ENCODE data around the gene DCK.

- no peak for TF ChIP-seq CTCF (conservative IDR thresholded peaks at IDR 0.05; ENCODE audit: low read depth, low read length)
- no peak for TF ChIP-seq EZH2phosphoT487 (IDR thresholded peaks at IDR 0.05; ENCODE audit: borderline replicate concordance, low read length)
- no peak for TF ChIP-seq EZH2 (IDR thresholded peaks at IDR 0.05; ENCODE audit: low read length, unreplicated experiment)
Measured at GRCh38 chr4:71065991-71066510, 72.6 kb downstream of the DCK start.
